Measurements from ENCODE around the gene TTLL13.
"Not testable (repeated sequence)": the region's sequence is repeated elsewhere in the genome, so short reads cannot be mapped to it uniquely, and the experiment has no call there.

The TTLL13 gene

GRCh38 chr15:90291679-90292356 is 42.5 kb downstream of the TTLL13 start:
- FAIRE-seq: no peak

- FAIRE-seq: not testable (repeated sequence)
These were observed 43.9 kb downstream of the TTLL13 start for GRCh38 chr15:90293040-90293810.

- no peak for FAIRE-seq
These were observed 44.8 kb downstream of the TTLL13 start for GRCh38 chr15:90294159-90294558.

- no peak for FAIRE-seq
These were observed 45.4 kb downstream of the TTLL13 start for GRCh38 chr15:90294601-90295269.

GRCh38 chr15:90295270-90295648 is 45.9 kb downstream of the TTLL13 start:
- FAIRE-seq: no peak

- not testable (repeated sequence) for FAIRE-seq
These were observed 47.0 kb downstream of the TTLL13 start for GRCh38 chr15:90296316-90296884.

GRCh38 chr15:90297021-90297420 is 47.7 kb downstream of the TTLL13 start:
- no peak for FAIRE-seq

GRCh38 chr15:90300541-90300940 is 51.2 kb downstream of the TTLL13 start:
- no peak for FAIRE-seq

GRCh38 chr15:90300988-90301706 is 51.8 kb downstream of the TTLL13 start:
- no peak for FAIRE-seq

- FAIRE-seq: no peak
These were observed 52.4 kb downstream of the TTLL13 start for GRCh38 chr15:90301707-90302300.

GRCh38 chr15:90305355-90305754 is 56.0 kb downstream of the TTLL13 start:
- FAIRE-seq: not testable (repeated sequence)

GRCh38 chr15:90305932-90306331 is 56.6 kb downstream of the TTLL13 start:
- FAIRE-seq: no peak

GRCh38 chr15:90306560-90306959 is 57.2 kb downstream of the TTLL13 start:
- FAIRE-seq: no peak

GRCh38 chr15:90307661-90308060 is 58.3 kb downstream of the TTLL13 start:
- FAIRE-seq: no peak

GRCh38 chr15:90309020-90309419 is 59.7 kb downstream of the TTLL13 start:
- no peak for FAIRE-seq

All from A204.1 (cell line).